OCI-LY1 (cell line): ENCODE data around the gene ARHGAP33.

ENCODE experiments used
- H2AFZ ChIP-seq: fragments of 200-600 bp; sonication (generic), shearing (Covaris generic); 2 replicates; pipeline ENCODE4 v1.6.0; 2014; ENCODE audit warnings: antibody characterized with exemption, mild to moderate bottlenecking, low read length
- H3F3A ChIP-seq: fragments of 200-600 bp; sonication (generic), shearing (Covaris generic); 2 replicates; pipeline ENCODE4 v1.6.0; 2014; ENCODE audit warnings: mild to moderate bottlenecking, antibody characterized with exemption, low read length, moderate library complexity; ENCODE audit not compliant: insufficient read depth
- H3K27ac ChIP-seq: fragments of 200-600 bp; sonication (generic); 2 replicates; pipeline ENCODE4 v1.5.1; 2014; ENCODE audit warnings: low read length, mixed run types, mild to moderate bottlenecking, low read depth; ENCODE audit not compliant: poor library complexity, severe bottlenecking
- H3K27me3 ChIP-seq: fragments of 200-600 bp; sonication (generic); 2 replicates; pipeline ENCODE4 v1.6.0; 2014; ENCODE audit warnings: antibody characterized with exemption, mild to moderate bottlenecking, low read length, moderate library complexity; ENCODE audit not compliant: insufficient read depth
- H3K36me3 ChIP-seq: fragments of 200-600 bp; sonication (generic); 2 replicates; pipeline ENCODE4 v1.6.1; 2014; ENCODE audit warnings: mild to moderate bottlenecking, antibody characterized with exemption, low read length, moderate library complexity, mixed read lengths; ENCODE audit not compliant: insufficient read depth
- H3K4me1 ChIP-seq: fragments of 200-600 bp; sonication (generic); 2 replicates; pipeline ENCODE4 v1.5.1; 2014; ENCODE audit warnings: mild to moderate bottlenecking, low read length, moderate library complexity; ENCODE audit not compliant: insufficient read depth, severe bottlenecking
- H3K4me2 ChIP-seq: fragments of 200-600 bp; sonication (generic), shearing (Covaris generic); 2 replicates; pipeline ENCODE4 v1.6.1; 2014; ENCODE audit warnings: low read length
- H3K4me3 ChIP-seq: fragments of 200-600 bp; sonication (generic); 2 replicates; pipeline ENCODE4 v1.5.1; 2014; ENCODE audit warnings: low read length, low read depth, mild to moderate bottlenecking, mixed read lengths; ENCODE audit not compliant: poor library complexity, severe bottlenecking
- H3K79me2 ChIP-seq: fragments of 200-600 bp; shearing (Covaris generic); 2 replicates; pipeline ENCODE4 v1.6.1; 2016; ENCODE audit warnings: mixed run types, low read length, mixed read lengths; ENCODE audit not compliant: insufficient read depth
- H3K9ac ChIP-seq: fragments of 200-600 bp; sonication (generic), shearing (Covaris generic); 2 replicates; pipeline ENCODE4 v1.6.1; 2014; ENCODE audit warnings: mild to moderate bottlenecking, low read length, mixed read lengths
- H3K9me2 ChIP-seq: fragments of 200-600 bp; sonication (generic), shearing (Covaris generic); 2 replicates; pipeline ENCODE4 v1.6.1; 2014; ENCODE audit warnings: low read depth, mild to moderate bottlenecking, low read length, mixed read lengths
- H3K9me3 ChIP-seq: fragments of 200-600 bp; shearing (Covaris generic); 2 replicates; pipeline ENCODE4 v1.6.1; 2014; ENCODE audit warnings: low read length, mixed read lengths
- H4K20me1 ChIP-seq: fragments of 200-600 bp; sonication (generic), shearing (Covaris generic); 2 replicates; pipeline ENCODE4 v1.6.0; 2016; ENCODE audit warnings: mild to moderate bottlenecking, low read length; ENCODE audit not compliant: insufficient read depth
- EZH2 ChIP-seq: fragments of 200-600 bp; sonication (generic), shearing (Covaris generic); IDR thresholded peaks from 2 replicates; pipeline ENCODE4 v1.8.0; 2017; ENCODE audit warnings: borderline replicate concordance, mixed run types, mild to moderate bottlenecking, antibody characterized with exemption, low read length, moderate library complexity, mixed read lengths
- TF ChIP-seq, protein P1 (sequence below): fragments of 200-600 bp; sonication (generic), shearing (Covaris generic); IDR thresholded peaks from 2 replicates; pipeline ENCODE4 v1.5.1; 2017; ENCODE audit warnings: mild to moderate bottlenecking, antibody characterized with exemption, low read length, moderate library complexity, mixed read lengths

ARHGAP33 gene

DNA sequence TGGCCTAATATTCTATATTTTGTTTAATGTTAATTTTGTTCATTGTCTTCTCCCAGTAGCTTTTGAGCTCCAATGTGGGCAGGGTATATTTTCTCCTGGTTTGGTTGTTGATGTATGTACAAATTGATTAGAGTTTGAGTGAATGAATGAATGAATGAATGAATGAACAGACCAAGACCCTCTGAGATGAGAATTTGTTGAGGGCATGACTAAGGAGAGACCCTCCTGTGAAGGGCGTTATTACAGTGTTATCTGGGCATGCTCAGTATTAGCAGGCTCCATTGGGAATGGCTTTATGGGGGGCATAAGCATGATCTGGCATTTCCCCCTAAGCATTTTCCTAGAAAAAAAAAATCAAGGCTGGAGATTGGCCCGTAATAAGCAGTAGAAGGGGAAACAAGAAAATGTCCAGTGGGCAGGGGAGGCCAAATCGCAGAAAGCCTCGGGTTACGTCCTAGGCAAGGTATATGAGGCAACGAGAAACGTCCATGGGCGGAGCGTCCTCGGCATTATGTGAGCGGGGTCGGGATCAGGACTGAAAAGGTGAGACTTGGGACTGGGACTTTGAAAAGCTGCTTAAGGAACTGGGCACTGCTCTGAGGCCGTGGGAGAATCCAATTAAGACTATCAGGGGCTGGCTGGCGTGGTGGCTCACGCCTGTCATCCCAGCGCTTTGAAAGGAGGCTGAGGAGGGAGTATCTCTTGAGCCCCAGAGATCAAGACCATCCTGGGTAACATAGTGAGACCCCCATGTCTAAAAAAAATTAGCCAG is 904 bp upstream of the ARHGAP33 start:
- TF ChIP-seq EZH2: no peak
- TF ChIP-seq, protein P1, sequence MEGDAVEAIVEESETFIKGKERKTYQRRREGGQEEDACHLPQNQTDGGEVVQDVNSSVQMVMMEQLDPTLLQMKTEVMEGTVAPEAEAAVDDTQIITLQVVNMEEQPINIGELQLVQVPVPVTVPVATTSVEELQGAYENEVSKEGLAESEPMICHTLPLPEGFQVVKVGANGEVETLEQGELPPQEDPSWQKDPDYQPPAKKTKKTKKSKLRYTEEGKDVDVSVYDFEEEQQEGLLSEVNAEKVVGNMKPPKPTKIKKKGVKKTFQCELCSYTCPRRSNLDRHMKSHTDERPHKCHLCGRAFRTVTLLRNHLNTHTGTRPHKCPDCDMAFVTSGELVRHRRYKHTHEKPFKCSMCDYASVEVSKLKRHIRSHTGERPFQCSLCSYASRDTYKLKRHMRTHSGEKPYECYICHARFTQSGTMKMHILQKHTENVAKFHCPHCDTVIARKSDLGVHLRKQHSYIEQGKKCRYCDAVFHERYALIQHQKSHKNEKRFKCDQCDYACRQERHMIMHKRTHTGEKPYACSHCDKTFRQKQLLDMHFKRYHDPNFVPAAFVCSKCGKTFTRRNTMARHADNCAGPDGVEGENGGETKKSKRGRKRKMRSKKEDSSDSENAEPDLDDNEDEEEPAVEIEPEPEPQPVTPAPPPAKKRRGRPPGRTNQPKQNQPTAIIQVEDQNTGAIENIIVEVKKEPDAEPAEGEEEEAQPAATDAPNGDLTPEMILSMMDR: no peak
- H2AFZ ChIP-seq: no peak overlapping the region
- no peak overlapping the region for H3K27ac ChIP-seq
- no peaks in the 10 kb centered on the region for H4K20me1 ChIP-seq
- H3K4me3 ChIP-seq: peak overlapping the region; percentile 80
- no peaks in the 10 kb centered on the region for H3F3A ChIP-seq
- H3K4me2 ChIP-seq: peak overlapping the region; percentile 80
- no peaks in the 10 kb centered on the region for H3K27me3 ChIP-seq
- peaks cover 19% of the 10 kb centered on the region for H3K4me1 ChIP-seq
- no peaks in the 10 kb centered on the region for H3K9me2 ChIP-seq
- H3K79me2 ChIP-seq: no peaks in the 10 kb centered on the region
- no peaks in the 10 kb centered on the region for H3K9me3 ChIP-seq
- H3K36me3 ChIP-seq: peaks cover 3% of the 10 kb centered on the region; the same call in 1 of the 2 replicates
- peak overlapping the region; percentile 7; the same call in 1 of the 2 replicates for H3K9ac ChIP-seq

DNA sequence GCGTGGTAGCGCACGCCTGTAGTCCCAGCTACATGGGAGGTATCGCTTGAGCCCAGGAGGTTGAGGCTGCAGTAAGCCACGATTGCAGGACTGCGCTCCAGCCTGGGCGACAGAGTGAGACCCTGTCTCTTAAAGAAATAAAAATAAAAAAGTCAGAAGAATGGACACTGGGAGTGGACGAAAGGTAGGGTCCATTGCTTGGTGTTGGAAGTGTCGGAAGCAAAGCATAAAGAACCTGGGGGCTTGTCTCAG is 392 bp upstream of the ARHGAP33 start:
- H3K4me2 ChIP-seq: peak overlapping the region; percentile 80
- no peaks in the 10 kb centered on the region for H3K9me2 ChIP-seq
- peak overlapping the region; percentile 7; the same call in 1 of the 2 replicates for H3K9ac ChIP-seq
- H3K27me3 ChIP-seq: no peaks in the 10 kb centered on the region
- H2AFZ ChIP-seq: no peak overlapping the region
- H4K20me1 ChIP-seq: no peaks in the 10 kb centered on the region
- H3K9me3 ChIP-seq: no peaks in the 10 kb centered on the region
- peaks cover 19% of the 10 kb centered on the region for H3K4me1 ChIP-seq
- no peak overlapping the region for H3K27ac ChIP-seq
- peak overlapping the region; percentile 80 for H3K4me3 ChIP-seq
- peaks cover 3% of the 10 kb centered on the region; the same call in 1 of the 2 replicates for H3K36me3 ChIP-seq
- no peaks in the 10 kb centered on the region for H3F3A ChIP-seq
- TF ChIP-seq, protein P1: no peak
- TF ChIP-seq EZH2: no peak
- H3K79me2 ChIP-seq: no peaks in the 10 kb centered on the region

DNA sequence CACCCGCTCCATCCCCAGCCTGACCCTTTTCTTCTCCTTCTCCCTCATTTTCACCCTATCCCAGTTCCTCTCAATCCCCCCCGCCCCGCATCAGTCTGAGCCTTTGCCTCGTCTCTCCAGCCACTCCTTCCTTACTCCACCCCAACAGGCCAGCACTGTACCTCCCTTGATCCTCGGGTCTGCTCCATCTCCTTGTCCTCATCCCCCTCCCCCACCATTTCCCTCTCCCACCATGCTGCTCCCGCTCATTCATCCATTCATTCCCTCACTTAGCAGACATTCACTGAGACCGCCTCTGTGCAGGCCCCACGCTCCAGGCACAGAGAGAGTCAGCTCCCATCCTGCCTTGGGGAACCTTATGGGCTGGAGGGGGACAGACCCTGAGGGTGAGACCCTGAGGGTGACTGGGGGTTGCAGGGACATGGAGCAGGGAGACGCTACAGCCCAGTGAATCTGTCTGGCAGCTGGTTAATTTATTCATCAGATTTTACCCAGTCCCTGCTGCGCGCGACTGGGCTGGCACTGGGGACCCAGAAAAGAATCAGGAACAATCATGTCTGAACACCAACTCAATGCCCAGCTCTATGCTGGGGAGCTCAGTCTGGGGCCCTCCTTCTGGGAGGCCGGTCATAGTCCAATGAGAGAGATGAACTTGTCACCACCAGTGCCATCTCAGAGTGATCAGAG is 881 bp downstream of the ARHGAP33 start:
- Histone ChIP-seq H2AFZ (no peak overlapping the region), H3K9ac (peak overlapping the region; percentile 78), H3K27ac (no peak overlapping the region)

More for the DNA sequence above, 881 bp downstream of the ARHGAP33 start:
- no peaks in the 10 kb centered on the region for H3K9me3 ChIP-seq
- H3K9me2 ChIP-seq: no peaks in the 10 kb centered on the region
- no peak for TF ChIP-seq EZH2
- TF ChIP-seq, protein P1: no peak
- H3K79me2 ChIP-seq: no peaks in the 10 kb centered on the region
- H3K4me3 ChIP-seq: peak overlapping the region; percentile 80
- H3K36me3 ChIP-seq: peaks cover 3% of the 10 kb centered on the region; the same call in 1 of the 2 replicates
- peak overlapping the region; percentile 80 for H3K4me2 ChIP-seq
- peaks cover 19% of the 10 kb centered on the region for H3K4me1 ChIP-seq
- no peaks in the 10 kb centered on the region for H3F3A ChIP-seq
- no peaks in the 10 kb centered on the region for H4K20me1 ChIP-seq
- H3K27me3 ChIP-seq: no peaks in the 10 kb centered on the region
